GM12878 (cell line): ENCODE results near the gene CNOT10. TPM values are rescaled to one million over a fixed set of nuclear protein-coding genes. Genes with fewer than 3 reads are reported as not detected.
A peak's percentile ranks its signal among the peaks of the same experiment; 100 is the strongest.

Source experiments
- ATAC-seq: fragments of 200-7000 bp; cut with Tn5 transposase; 3 replicates; pipeline ENCODE4 v1.9.1; 2020; ENCODE audit warnings: mild to moderate bottlenecking, moderate library complexity
- BruUV-seq: library from RNA; stranded (reverse); fragments of 400-500 nt; replicated peaks from 2 replicates; lab custom pipeline; 2021; lab: Mats Ljungman, UMichigan
- CTCF ChIA-PET: fragments of 300-600 bp; sonication (Branson Sonifier 250); formaldehyde crosslinking; extraction: SDS; loops from one replicate; lab custom pipeline; 2021; ENCODE audit warnings: inconsistent platforms; lab: Yijun Ruan, JAX
- POLR2A ChIA-PET: fragments of 350-600 bp; formaldehyde crosslinking; extraction: SDS; loops from one replicate; lab custom pipeline; 2021; ENCODE audit warnings: inconsistent platforms; lab: Charles Lee
- RAD21 ChIA-PET: fragments of 300-600 bp; sonication (Branson Sonifier 250); formaldehyde crosslinking; loops from one replicate; lab custom pipeline; 2023; ENCODE audit warnings: antibody characterized with exemption; ENCODE audit not compliant: unreplicated experiment; lab: Charles Lee
- SMC1A ChIA-PET: fragments of 300-600 bp; sonication (Branson Sonifier 250); formaldehyde crosslinking; loops from one replicate; lab custom pipeline; 2023; ENCODE audit not compliant: unreplicated experiment, uncharacterized antibody; lab: Charles Lee
- DNase-seq: peaks from one replicate; pipeline ENCODE4 v3.0.0-alpha.2; 2011; ENCODE audit warnings: low read depth, low spot score
- FAIRE-seq: peaks from 3 replicates; lab custom pipeline; 2011; peaks lifted over from hg19 to GRCh38; lab: Jason Lieb, UNC
- H2AFZ ChIP-seq: 2 replicates; pipeline ENCODE4 v1.6.0; 2011; ENCODE audit warnings: low read depth, low read length, control low read depth; ENCODE audit not compliant: control insufficient read depth
- H3K27ac ChIP-seq: 2 replicates; pipeline ENCODE4 v1.5.1; 2011; ENCODE audit warnings: control low read depth; ENCODE audit not compliant: control insufficient read depth, insufficient read depth
- H3K27me3 ChIP-seq, 2 experiments: replicated peaks in 1 of 2; 2 replicates each; pipeline versions ENCODE4 v1.6.0 to v1.6.1; 2011; ENCODE audit warnings: low read length in 1 of 2; ENCODE audit not compliant: control insufficient read depth in 2 of 2, insufficient read depth in 2 of 2
- H3K36me3 ChIP-seq, 2 experiments: 2 replicates each; pipeline ENCODE4 v1.5.1; 2011; ENCODE audit warnings: low read length in 1 of 2; ENCODE audit not compliant: control insufficient read depth in 2 of 2, insufficient read depth in 2 of 2
- H3K4me1 ChIP-seq: 2 replicates; pipeline ENCODE4 v1.6.1; 2011; ENCODE audit warnings: mild to moderate bottlenecking, low read length, moderate library complexity, mixed read lengths; ENCODE audit not compliant: control insufficient read depth, insufficient read depth
- H3K4me2 ChIP-seq: 2 replicates; pipeline ENCODE4 v1.6.0; 2011; ENCODE audit warnings: control low read depth; ENCODE audit not compliant: control insufficient read depth, insufficient read depth
- H3K4me3 ChIP-seq: fragments of 200-600 bp; sonication (generic); 2 replicates; pipeline ENCODE4 v1.5.1; 2016
- H3K79me2 ChIP-seq: 2 replicates; pipeline ENCODE4 v1.6.0; 2011; ENCODE audit warnings: low read length; ENCODE audit not compliant: control insufficient read depth, insufficient read depth
- H3K9ac ChIP-seq: 2 replicates; pipeline ENCODE4 v1.8.0; 2011; ENCODE audit warnings: low read length, control low read depth, mixed read lengths; ENCODE audit not compliant: control insufficient read depth, insufficient read depth
- H3K9me3 ChIP-seq: replicated peaks from 3 replicates; pipeline ENCODE4 v1.5.1; 2011; ENCODE audit warnings: mild to moderate bottlenecking, low read length; ENCODE audit not compliant: control insufficient read depth, insufficient read depth
- H4K20me1 ChIP-seq: 2 replicates; pipeline ENCODE4 v1.6.0; 2011; ENCODE audit not compliant: control insufficient read depth, insufficient read depth
- IRF3 ChIP-seq: fragments of 450-650 bp; IDR thresholded peaks from 2 replicates; pipeline ENCODE4 v1.6.1; 2014; ENCODE audit warnings: mild to moderate bottlenecking
- KAT2A ChIP-seq: conservative IDR thresholded peaks from 2 replicates; pipeline ENCODE4 v1.6.1; 2011; ENCODE audit warnings: low read depth, low read length; ENCODE audit not compliant: control insufficient read depth
- LARP7 ChIP-seq: fragments of 450-650 bp; IDR thresholded peaks from 2 replicates; pipeline ENCODE4 v1.6.1; 2017; ENCODE audit warnings: mild to moderate bottlenecking
- MTA3 ChIP-seq: IDR thresholded peaks from 2 replicates; pipeline ENCODE4 v1.6.1; 2012; ENCODE audit warnings: low read length, inconsistent platforms, borderline replicate concordance
- NR2C1 ChIP-seq: fragments of 450-650 bp; IDR thresholded peaks from 2 replicates; pipeline ENCODE4 v1.6.1; 2017; ENCODE audit warnings: antibody characterized with exemption, mild to moderate bottlenecking, moderate library complexity
- NRF1 ChIP-seq: conservative IDR thresholded peaks from 2 replicates; pipeline ENCODE4 v1.6.1; 2011; ENCODE audit warnings: mild to moderate bottlenecking, low read depth, low read length, improper control_type of control experiment
- PAX8 ChIP-seq: fragments of 450-650 bp; IDR thresholded peaks from 2 replicates; pipeline ENCODE4 v1.6.1; 2017; ENCODE audit warnings: mild to moderate bottlenecking, moderate library complexity
- RFX5 ChIP-seq: IDR thresholded peaks from 2 replicates; pipeline ENCODE4 v1.6.1; 2011; ENCODE audit warnings: low read depth, low read length, improper control_type of control experiment
- SKIL ChIP-seq: fragments of 450-650 bp; IDR thresholded peaks from 2 replicates; pipeline ENCODE4 v1.6.1; 2017; ENCODE audit warnings: mild to moderate bottlenecking, low read depth, inconsistent platforms; ENCODE audit not compliant: poor library complexity, severe bottlenecking
- ZBTB33 ChIP-seq: fragments of 450-650 bp; IDR thresholded peaks from 2 replicates; pipeline ENCODE4 v1.6.1; 2017; ENCODE audit warnings: mild to moderate bottlenecking
- WGBS: methylation state at CpG from one replicate; pipeline ENCODE4 v1.1.6; 2016; ENCODE audit warnings: low lambda C conversion rate; ENCODE audit not compliant: insufficient replicate concordance, insufficient coverage; ENCODE audit errors: missing lambda C conversion rate; 5-methylcytosine and 5-hydroxymethylcytosine counted together
- in situ Hi-C: fragments of 300-500 bp; cut with MboI; formaldehyde crosslinking; loops from 9 replicates; pipeline ENCODE4 v1.14.3; 2018; ENCODE audit warnings: mixed read lengths
- intact Hi-C: fragments of 100-400 bp; cut with micrococcal nuclease; formaldehyde crosslinking; loops from one replicate; pipeline ENCODE4 v1.14.2; 2022; ENCODE audit not compliant: unreplicated experiment
- polyA plus RNA-seq, 11 experiments: library from polyadenylated mRNA; depleted of rRNA in 4 of 11; unstranded in 6 of 11; stranded (reverse) in 5 of 11; fragments of >200 nt; fragmentation: Nextera tagmentation in 4 of 11; fragmentation: Illumina TruSeq in 1 of 11; extraction: Ambion mirVana in 4 of 11; extraction: Trizol in 1 of 11; gene quantifications; 1 replicate in 1 of 11; 2 replicates in 10 of 11; pipeline versions ENCODE4 v1.2.1 to v1.2.3, GENCODE V29; 2011 to 2016; ENCODE audit warnings: inconsistent platforms in 2 of 11, missing spikeins in 2 of 11, low read depth in 1 of 11
- total RNA-seq, 4 experiments: library from RNA; depleted of rRNA in 3 of 4; stranded (reverse); fragments of >200 nt in 3 of 4; fragmentation: Illumina TruSeq in 1 of 4; extraction: Trizol in 1 of 4; gene quantifications; 2 replicates each; pipeline versions ENCODE4 v1.2.1 to v1.2.3, GENCODE V29; 2013 to 2021
- TF ChIP-seq, protein P1 (sequence below): IDR thresholded peaks from 2 replicates; pipeline ENCODE4 v1.6.1; 2012; ENCODE audit warnings: improper control_type of control experiment, low read depth, low read length; ENCODE audit not compliant: insufficient replicate concordance

CNOT10 gene
- total and polyA plus RNA-seq, 10 of the 15 experiments (the other 5 are each of a cell fraction or from before 2014, with no cell fraction given): 18.2 to 51.9 (median 45.5) TPM

DNA sequence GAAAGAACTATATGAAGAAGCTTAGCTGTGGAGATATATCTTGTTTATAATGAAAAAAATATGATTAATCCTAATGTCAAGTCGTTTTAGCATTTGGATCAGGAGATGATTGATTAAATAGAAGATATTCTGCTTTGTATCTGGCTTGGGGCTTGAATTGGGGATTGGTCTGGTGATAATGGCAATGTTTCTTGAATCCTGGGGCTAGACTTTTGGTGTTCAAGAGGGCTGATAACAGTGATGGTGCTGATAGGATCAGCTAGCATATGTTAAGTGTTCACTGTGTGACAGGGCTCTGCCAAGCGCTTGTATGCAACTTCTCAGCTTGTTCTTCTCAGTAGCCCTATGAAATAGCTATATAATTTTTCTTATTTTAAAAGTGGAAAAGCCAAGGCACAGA is 20.2 kb downstream of the CNOT10 start (continued):
- no peak for TF ChIP-seq RFX5
- no peak for TF ChIP-seq NR2C1
- no peak for TF ChIP-seq KAT2A
- TF ChIP-seq MTA3: no peak
- TF ChIP-seq LARP7: no peak

- H4K20me1 ChIP-seq: no peaks in the 10 kb centered on the region
- CTCF ChIA-PET: interaction anchor here (0.8 to 1.4 kb wide), 2 partner anchors 21 to 75 kb away, joined by 3 read pairs; partner anchors contain the start of gene CNOT10
- in situ Hi-C loops (no loop called here), intact Hi-C loops (no loop called here)
- H3K4me3 ChIP-seq: no peak overlapping the region
- H3K79me2 ChIP-seq: peaks cover 13% of the 10 kb centered on the region
- POLR2A ChIA-PET: no interaction called here
- H3K27ac ChIP-seq: no peak overlapping the region
- no peak overlapping the region for H3K9ac ChIP-seq
- RAD21 ChIA-PET: no interaction called here
- FAIRE-seq (peak; percentile 52), ATAC-seq (no peak), DNase-seq (no peak)
- peaks cover under 1% of the 10 kb centered on the region; the same call in 2 of the 3 replicates for H3K9me3 ChIP-seq
- H3K4me2 ChIP-seq: no peak overlapping the region
- H3K4me1 ChIP-seq: peaks cover 6% of the 10 kb centered on the region
- peaks cover 2 to 20% of the 10 kb centered on the region in 2 experiments; a peak in 3 of 4 replicates for H3K36me3 ChIP-seq
- SMC1A ChIA-PET: interaction anchor here (0.5 to 2.8 kb wide), 4 partner anchors 7 to 528 kb away, joined by 3 to 13 read pairs (median 5); no protein-coding TSS in a partner anchor
- WGBS: 53% methylated on average over 6 of the region's 6 CpGs
- BruUV-seq: no TSS peak
- no peaks in the 10 kb centered on the region for H3K27me3 ChIP-seq
- H2AFZ ChIP-seq: no peak overlapping the region
- TF ChIP-seq NRF1: no peak
- TF ChIP-seq ZBTB33: no peak
- no peak for TF ChIP-seq IRF3
- TF ChIP-seq SKIL: no peak
- TF ChIP-seq PAX8: no peak
- TF ChIP-seq, protein P1, sequence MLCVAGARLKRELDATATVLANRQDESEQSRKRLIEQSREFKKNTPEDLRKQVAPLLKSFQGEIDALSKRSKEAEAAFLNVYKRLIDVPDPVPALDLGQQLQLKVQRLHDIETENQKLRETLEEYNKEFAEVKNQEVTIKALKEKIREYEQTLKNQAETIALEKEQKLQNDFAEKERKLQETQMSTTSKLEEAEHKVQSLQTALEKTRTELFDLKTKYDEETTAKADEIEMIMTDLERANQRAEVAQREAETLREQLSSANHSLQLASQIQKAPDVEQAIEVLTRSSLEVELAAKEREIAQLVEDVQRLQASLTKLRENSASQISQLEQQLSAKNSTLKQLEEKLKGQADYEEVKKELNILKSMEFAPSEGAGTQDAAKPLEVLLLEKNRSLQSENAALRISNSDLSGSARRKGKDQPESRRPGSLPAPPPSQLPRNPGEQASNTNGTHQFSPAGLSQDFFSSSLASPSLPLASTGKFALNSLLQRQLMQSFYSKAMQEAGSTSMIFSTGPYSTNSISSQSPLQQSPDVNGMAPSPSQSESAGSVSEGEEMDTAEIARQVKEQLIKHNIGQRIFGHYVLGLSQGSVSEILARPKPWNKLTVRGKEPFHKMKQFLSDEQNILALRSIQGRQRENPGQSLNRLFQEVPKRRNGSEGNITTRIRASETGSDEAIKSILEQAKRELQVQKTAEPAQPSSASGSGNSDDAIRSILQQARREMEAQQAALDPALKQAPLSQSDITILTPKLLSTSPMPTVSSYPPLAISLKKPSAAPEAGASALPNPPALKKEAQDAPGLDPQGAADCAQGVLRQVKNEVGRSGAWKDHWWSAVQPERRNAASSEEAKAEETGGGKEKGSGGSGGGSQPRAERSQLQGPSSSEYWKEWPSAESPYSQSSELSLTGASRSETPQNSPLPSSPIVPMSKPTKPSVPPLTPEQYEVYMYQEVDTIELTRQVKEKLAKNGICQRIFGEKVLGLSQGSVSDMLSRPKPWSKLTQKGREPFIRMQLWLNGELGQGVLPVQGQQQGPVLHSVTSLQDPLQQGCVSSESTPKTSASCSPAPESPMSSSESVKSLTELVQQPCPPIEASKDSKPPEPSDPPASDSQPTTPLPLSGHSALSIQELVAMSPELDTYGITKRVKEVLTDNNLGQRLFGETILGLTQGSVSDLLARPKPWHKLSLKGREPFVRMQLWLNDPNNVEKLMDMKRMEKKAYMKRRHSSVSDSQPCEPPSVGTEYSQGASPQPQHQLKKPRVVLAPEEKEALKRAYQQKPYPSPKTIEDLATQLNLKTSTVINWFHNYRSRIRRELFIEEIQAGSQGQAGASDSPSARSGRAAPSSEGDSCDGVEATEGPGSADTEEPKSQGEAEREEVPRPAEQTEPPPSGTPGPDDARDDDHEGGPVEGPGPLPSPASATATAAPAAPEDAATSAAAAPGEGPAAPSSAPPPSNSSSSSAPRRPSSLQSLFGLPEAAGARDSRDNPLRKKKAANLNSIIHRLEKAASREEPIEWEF: no peak
These were observed 21.5 kb downstream of the CNOT10 start for GRCh38 chr3:32706348-32707025.
